IPS DF 19.7 (cell line): Measurements from ENCODE around the gene DTX2.
"Not testable (repeated sequence)": the region's sequence is repeated elsewhere in the genome, so short reads cannot be mapped to it uniquely, and the experiment has no call there.

Source experiments
- DNase-seq: peaks from one replicate; pipeline ENCODE4 v3.0.0-alpha.2; 2013; ENCODE audit warnings: low read depth, low spot score

The DTX2 gene

GRCh38 chr7:76511911-76512885 is 50.7 kb downstream of the DTX2 start:
- DNase-seq = not testable (repeated sequence)

GRCh38 chr7:76512941-76513816 is 51.7 kb downstream of the DTX2 start:
- DNase-seq = no peak

GRCh38 chr7:76513817-76514799 is 52.6 kb downstream of the DTX2 start:
- DNase-seq = no peak

- DNase-seq = no peak
Measured at GRCh38 chr7:76514926-76515771, 53.6 kb downstream of the DTX2 start.

- DNase-seq = no peak
Measured at GRCh38 chr7:76515999-76516443, 54.5 kb downstream of the DTX2 start.

- DNase-seq = not testable (repeated sequence)
Measured at GRCh38 chr7:76516932-76517331, 55.4 kb downstream of the DTX2 start.

- DNase-seq = not testable (repeated sequence)
Measured at GRCh38 chr7:76526183-76526582, 64.7 kb downstream of the DTX2 start.

- not testable (repeated sequence) for DNase-seq
Measured at GRCh38 chr7:76531643-76532042, 70.1 kb downstream of the DTX2 start.

- not testable (repeated sequence) for DNase-seq
Measured at GRCh38 chr7:76543197-76543596, 81.7 kb downstream of the DTX2 start, which contains the start of gene SPDYE16. Gene SPDYE16, minus strand, starts transcription at chr7:76543297. Its CDS starts 1,838 bp downstream, at chr7:76541459.

GRCh38 chr7:76549025-76549854 is 87.7 kb downstream of the DTX2 start:
- peak; percentile 97 for DNase-seq

- not testable (repeated sequence) for DNase-seq
Measured at GRCh38 chr7:76549855-76550248, 88.3 kb downstream of the DTX2 start.

GRCh38 chr7:76551992-76552391 is 90.5 kb downstream of the DTX2 start:
- DNase-seq = not testable (repeated sequence)
